Measurements from ENCODE around the gene ACOX3.
"Not testable (repeated sequence)": the region's sequence is repeated elsewhere in the genome, so short reads cannot be mapped to it uniquely, and the experiment has no call there.

Gene ACOX3

GRCh38 chr4:8440492-8441311 lies at the start of gene ACOX3, which contains the start of gene TRMT44:
Gene ACOX3 (minus strand): TSS chr4:8440723. CDS start chr4:8416521, 24,202 bp downstream.
Gene TRMT44 (plus strand): TSS chr4:8440777. CDS start chr4:8440823, 46 bp downstream.
- peaks cover 41% of the 10 kb centered on the region for H3K4me1 ChIP-seq (ENCODE audit: insufficient read depth, low read length)
- H3K27me3 ChIP-seq (ENCODE audit: control insufficient read depth in 1 of 2, insufficient read depth in 2 of 2, low read length in 2 of 2) = no peaks in the 10 kb centered on the region

GRCh38 chr4:8488791-8489369 lies 48.4 kb upstream of the ACOX3 start:
- H3K27me3 ChIP-seq (ENCODE audit: control insufficient read depth in 1 of 2, insufficient read depth in 2 of 2, low read length in 2 of 2) = no peaks in the 10 kb centered on the region
- H3K9ac ChIP-seq (ENCODE audit: low read length) = no peak overlapping the region
- no peaks in the 10 kb centered on the region for H3K9me3 ChIP-seq (ENCODE audit: low read length)
- no peaks in the 10 kb centered on the region for H3K4me1 ChIP-seq (ENCODE audit: insufficient read depth, low read length)
- no peak overlapping the region for H3K27ac ChIP-seq (ENCODE audit: low read depth, low read length)
- no peak overlapping the region for H3K4me3 ChIP-seq (ENCODE audit: low read depth in 1 of 2, low read length in 2 of 2)
- H3K36me3 ChIP-seq (ENCODE audit: insufficient read depth, low read length) = no peaks in the 10 kb centered on the region

More at GRCh38 chr4:8440492-8441311, at the start of gene ACOX3, which contains the start of gene TRMT44:
- Histone ChIP-seq H3K4me3 (ENCODE audit: low read depth in 1 of 2, low read length in 2 of 2) (peak within 1 kb of the TSS; percentile 86 to 90), H3K9ac (ENCODE audit: low read length) (peak within 1 kb of the TSS; percentile 84), H3K9me3 (ENCODE audit: low read length) (no peaks in the 10 kb centered on the region), H3K27ac (ENCODE audit: low read depth, low read length) (peak within 1 kb of the TSS; percentile 94), H3K36me3 (ENCODE audit: insufficient read depth, low read length) (no peaks in the 10 kb centered on the region)

DNA sequence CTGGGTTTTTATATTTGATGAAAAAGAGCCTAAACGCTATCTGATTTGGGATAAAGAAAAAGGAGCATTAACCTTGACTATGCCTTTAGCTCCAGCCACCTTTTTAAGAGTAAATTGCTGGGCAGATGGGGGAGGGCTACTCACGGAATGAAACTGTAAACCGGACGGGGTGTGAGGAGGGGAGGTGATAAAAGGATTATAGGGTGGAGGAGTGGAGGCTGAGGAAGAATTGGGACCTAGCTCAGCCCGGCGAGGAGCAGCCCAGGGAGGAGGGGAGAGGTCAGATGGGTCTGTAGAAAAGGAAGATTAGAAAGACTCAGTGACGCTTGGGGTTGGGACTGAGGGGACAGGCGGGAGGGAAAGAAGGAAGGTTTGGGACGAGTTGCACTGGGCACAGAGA lies 46.1 kb upstream of the ACOX3 start:
- not testable (repeated sequence) for H3K9ac ChIP-seq (ENCODE audit: low read length); H3K36me3 ChIP-seq (ENCODE audit: insufficient read depth, low read length); H3K9me3 ChIP-seq (ENCODE audit: low read length)

GRCh38 chr4:8480221-8480620 lies 39.7 kb upstream of the ACOX3 start:
- Histone ChIP-seq H3K4me3 (ENCODE audit: low read depth in 1 of 2, low read length in 2 of 2) (no peak overlapping the region), H3K4me1 (ENCODE audit: insufficient read depth, low read length) (no peaks in the 10 kb centered on the region), H3K27me3 (ENCODE audit: control insufficient read depth in 1 of 2, insufficient read depth in 2 of 2, low read length in 2 of 2) (no peaks in the 10 kb centered on the region), H3K27ac (ENCODE audit: low read depth, low read length) (no peak overlapping the region), H3K9ac (ENCODE audit: low read length) (no peak overlapping the region), H3K36me3 (ENCODE audit: insufficient read depth, low read length) (peaks cover 11% of the 10 kb centered on the region), H3K9me3 (ENCODE audit: low read length) (no peaks in the 10 kb centered on the region)

More for the DNA sequence above, 46.1 kb upstream of the ACOX3 start:
- H3K4me1 ChIP-seq (ENCODE audit: insufficient read depth, low read length); H3K27me3 ChIP-seq (ENCODE audit: control insufficient read depth in 1 of 2, insufficient read depth in 2 of 2, low read length in 2 of 2); H3K27ac ChIP-seq (ENCODE audit: low read depth, low read length); H3K4me3 ChIP-seq (ENCODE audit: low read depth in 1 of 2, low read length in 2 of 2): not testable (repeated sequence)

DNA sequence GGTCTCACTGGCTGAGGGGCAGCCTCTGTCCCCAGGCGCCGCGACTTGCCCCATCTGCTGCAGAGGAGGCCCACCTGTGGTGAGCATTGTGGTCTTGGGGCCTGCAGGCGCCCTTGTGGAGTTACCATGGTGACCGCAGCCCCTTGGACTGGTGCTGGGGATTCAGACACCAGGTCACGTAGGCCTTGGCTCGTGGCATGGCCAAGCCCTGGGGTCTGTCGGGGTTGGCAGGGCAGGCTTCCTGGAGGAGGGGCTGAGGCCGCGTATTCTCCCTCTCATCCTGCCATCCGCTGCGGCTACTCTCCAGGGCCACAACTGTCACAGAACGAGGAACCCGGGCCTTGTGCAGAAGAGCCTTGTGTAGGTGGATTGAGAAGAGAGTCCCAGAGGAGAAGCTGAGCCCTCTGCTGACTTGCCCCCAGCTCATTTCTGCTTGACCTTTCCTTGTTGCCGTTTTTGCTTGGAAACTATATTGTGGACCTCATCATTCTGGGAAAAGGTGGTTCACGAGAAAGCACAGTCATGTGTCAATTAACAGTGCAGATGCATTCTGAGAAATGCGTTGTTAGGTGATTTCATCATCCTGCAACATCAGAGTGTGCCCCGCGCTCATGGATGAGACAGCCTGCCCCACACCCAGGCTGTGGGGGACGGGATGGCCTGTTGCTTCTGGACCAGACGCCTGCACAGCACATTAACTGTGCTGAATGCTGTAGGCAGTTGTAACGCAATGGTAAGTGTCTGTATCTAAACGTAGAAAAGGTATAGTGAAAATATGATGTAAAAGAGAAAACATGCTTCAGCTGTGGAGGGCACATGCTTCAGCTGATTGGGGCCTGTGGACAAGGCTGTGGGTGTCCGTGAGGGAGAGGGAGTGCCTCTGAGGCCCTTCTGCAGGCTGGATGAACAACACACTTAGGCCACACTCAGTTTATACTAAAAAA lies 38.5 kb upstream of the ACOX3 start:
- Histone ChIP-seq H3K36me3 (ENCODE audit: insufficient read depth, low read length) (peaks cover 11% of the 10 kb centered on the region), H3K9ac (ENCODE audit: low read length) (no peak overlapping the region)

DNA sequence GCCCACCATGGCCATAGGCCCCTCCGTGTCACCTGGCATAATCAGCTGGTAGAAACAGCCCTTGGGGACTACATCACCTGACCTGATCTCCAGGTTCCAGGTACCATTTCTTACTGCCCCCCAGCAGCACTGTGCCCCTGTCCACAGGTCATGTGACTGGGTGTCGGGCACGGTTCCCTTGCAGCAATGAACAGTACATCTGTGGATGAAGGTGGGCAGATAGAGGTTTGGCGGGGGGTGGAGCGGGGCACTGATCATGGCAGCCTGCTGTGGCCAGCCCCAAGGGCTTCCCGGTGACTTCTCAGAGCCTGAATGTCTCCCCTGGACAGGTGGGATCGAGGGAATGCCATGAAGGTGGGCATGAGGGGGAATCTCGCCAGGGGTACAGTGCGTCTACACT lies 37.8 kb upstream of the ACOX3 start:
- Histone ChIP-seq H3K4me3 (ENCODE audit: low read depth in 1 of 2, low read length in 2 of 2) (no peak overlapping the region), H3K27me3 (ENCODE audit: control insufficient read depth in 1 of 2, insufficient read depth in 2 of 2, low read length in 2 of 2) (no peaks in the 10 kb centered on the region), H3K9ac (ENCODE audit: low read length) (no peak overlapping the region), H3K36me3 (ENCODE audit: insufficient read depth, low read length) (peaks cover 11% of the 10 kb centered on the region), H3K27ac (ENCODE audit: low read depth, low read length) (no peak overlapping the region), H3K9me3 (ENCODE audit: low read length) (no peaks in the 10 kb centered on the region), H3K4me1 (ENCODE audit: insufficient read depth, low read length) (peaks cover 7% of the 10 kb centered on the region)

More for the DNA sequence above, 38.5 kb upstream of the ACOX3 start:
- H3K9me3 ChIP-seq (ENCODE audit: low read length) = no peaks in the 10 kb centered on the region
- no peak overlapping the region for H3K4me3 ChIP-seq (ENCODE audit: low read depth in 1 of 2, low read length in 2 of 2)
- no peaks in the 10 kb centered on the region for H3K27me3 ChIP-seq (ENCODE audit: control insufficient read depth in 1 of 2, insufficient read depth in 2 of 2, low read length in 2 of 2)
- H3K4me1 ChIP-seq (ENCODE audit: insufficient read depth, low read length) = no peaks in the 10 kb centered on the region
- H3K27ac ChIP-seq (ENCODE audit: low read depth, low read length) = no peak overlapping the region

- Histone ChIP-seq H3K9ac (ENCODE audit: low read length) (no peak overlapping the region), H3K27me3 (ENCODE audit: control insufficient read depth in 1 of 2, insufficient read depth in 2 of 2, low read length in 2 of 2) (no peaks in the 10 kb centered on the region), H3K9me3 (ENCODE audit: low read length) (no peaks in the 10 kb centered on the region), H3K4me1 (ENCODE audit: insufficient read depth, low read length) (peaks cover 14% of the 10 kb centered on the region), H3K4me3 (ENCODE audit: low read depth in 1 of 2, low read length in 2 of 2) (no peak overlapping the region), H3K27ac (ENCODE audit: low read depth, low read length) (no peak overlapping the region), H3K36me3 (ENCODE audit: insufficient read depth, low read length) (peaks cover 11% of the 10 kb centered on the region)
Measured at GRCh38 chr4:8477676-8478075, 37.2 kb upstream of the ACOX3 start.

GRCh38 chr4:8477095-8477635 lies 36.6 kb upstream of the ACOX3 start:
- no peak overlapping the region for H3K4me3 ChIP-seq (ENCODE audit: low read depth in 1 of 2, low read length in 2 of 2)
- H3K27me3 ChIP-seq (ENCODE audit: control insufficient read depth in 1 of 2, insufficient read depth in 2 of 2, low read length in 2 of 2) = no peaks in the 10 kb centered on the region
- no peak overlapping the region for H3K27ac ChIP-seq (ENCODE audit: low read depth, low read length)
- no peak overlapping the region for H3K9ac ChIP-seq (ENCODE audit: low read length)
- H3K4me1 ChIP-seq (ENCODE audit: insufficient read depth, low read length) = peaks cover 19% of the 10 kb centered on the region
- peaks cover 11% of the 10 kb centered on the region for H3K36me3 ChIP-seq (ENCODE audit: insufficient read depth, low read length)
- H3K9me3 ChIP-seq (ENCODE audit: low read length) = no peaks in the 10 kb centered on the region

GRCh38 chr4:8475751-8476575 lies 35.4 kb upstream of the ACOX3 start:
- H3K36me3 ChIP-seq (ENCODE audit: insufficient read depth, low read length) = peaks cover 15% of the 10 kb centered on the region
- H3K4me3 ChIP-seq (ENCODE audit: low read depth in 1 of 2, low read length in 2 of 2) = no peak overlapping the region
- peaks cover 23% of the 10 kb centered on the region for H3K4me1 ChIP-seq (ENCODE audit: insufficient read depth, low read length)
- no peaks in the 10 kb centered on the region for H3K9me3 ChIP-seq (ENCODE audit: low read length)
- H3K27ac ChIP-seq (ENCODE audit: low read depth, low read length) = no peak overlapping the region
- no peak overlapping the region for H3K9ac ChIP-seq (ENCODE audit: low read length)
- H3K27me3 ChIP-seq (ENCODE audit: control insufficient read depth in 1 of 2, insufficient read depth in 2 of 2, low read length in 2 of 2) = no peaks in the 10 kb centered on the region

DNA sequence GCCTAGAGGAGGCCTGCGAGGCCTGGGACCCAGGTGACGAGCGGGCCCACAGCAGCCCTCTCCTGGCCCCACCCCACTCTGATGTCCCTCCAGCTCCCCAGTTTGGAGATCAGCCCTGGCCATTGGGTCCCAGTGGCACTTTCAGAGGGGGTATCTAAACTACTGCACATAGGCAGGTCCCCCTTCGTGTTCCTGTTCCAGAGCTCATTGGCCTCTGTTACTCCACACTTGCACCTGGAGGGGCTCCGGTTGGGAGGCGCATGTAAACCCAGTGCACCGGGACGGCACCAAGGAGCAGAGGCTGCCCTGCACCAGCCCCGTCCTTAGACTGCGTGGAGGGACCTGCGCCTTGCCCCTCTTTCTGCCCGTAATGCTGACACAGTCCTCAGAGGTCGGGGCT lies 34.3 kb upstream of the ACOX3 start:
- Histone ChIP-seq H3K27ac (ENCODE audit: low read depth, low read length) (no peak overlapping the region), H3K9me3 (ENCODE audit: low read length) (no peaks in the 10 kb centered on the region), H3K4me1 (ENCODE audit: insufficient read depth, low read length) (peaks cover 23% of the 10 kb centered on the region), H3K27me3 (ENCODE audit: control insufficient read depth in 1 of 2, insufficient read depth in 2 of 2, low read length in 2 of 2) (no peaks in the 10 kb centered on the region), H3K4me3 (ENCODE audit: low read depth in 1 of 2, low read length in 2 of 2) (no peak overlapping the region), H3K36me3 (ENCODE audit: insufficient read depth, low read length) (peaks cover 16% of the 10 kb centered on the region), H3K9ac (ENCODE audit: low read length) (no peak overlapping the region)
